ENCODE data around the gene UGT1A1. TPM values are rescaled to one million over a fixed set of nuclear protein-coding genes. Genes with fewer than 3 reads are reported as not detected.

Gene UGT1A1
- total RNA-seq, 1 donor from 2014 or later: 0.77 TPM

- no peak overlapping the region for H3K27ac Mint-ChIP-seq
- H3K27me3 Mint-ChIP-seq: peaks cover 8% of the 10 kb centered on the region
- H3K4me1 Mint-ChIP-seq (ENCODE audit: unreplicated experiment): no peaks in the 10 kb centered on the region
- TF ChIP-seq CTCF (conservative IDR thresholded peaks at IDR 0.05): no peak
- H3K36me3 Mint-ChIP-seq: no peaks in the 10 kb centered on the region
- no peak for DNase-seq (ENCODE audit: extremely low spot score, unreplicated experiment)
- H3K9me3 Mint-ChIP-seq: no peaks in the 10 kb centered on the region
- H3K4me3 Mint-ChIP-seq: no peak overlapping the region
These were observed 34.1 kb downstream of the UGT1A1 start for GRCh38 chr2:233794128-233794658.

GRCh38 chr2:233795735-233796171, 35.7 kb downstream of the UGT1A1 start:
- peak; percentile 55 for DNase-seq (ENCODE audit: extremely low spot score, unreplicated experiment)

GRCh38 chr2:233796254-233796653, 36.2 kb downstream of the UGT1A1 start:
- Mint-ChIP-seq H3K27ac (no peak overlapping the region), H3K4me3 (no peak overlapping the region), H3K4me1 (ENCODE audit: unreplicated experiment) (no peaks in the 10 kb centered on the region), H3K9me3 (no peaks in the 10 kb centered on the region), H3K36me3 (no peaks in the 10 kb centered on the region), H3K27me3 (peaks cover 2% of the 10 kb centered on the region)
- DNase-seq (ENCODE audit: extremely low spot score, unreplicated experiment): no peak
- no peak for TF ChIP-seq CTCF (conservative IDR thresholded peaks at IDR 0.05)

More at GRCh38 chr2:233795735-233796171, 35.7 kb downstream of the UGT1A1 start:
- H3K27me3 Mint-ChIP-seq: peaks cover 7% of the 10 kb centered on the region
- no peak for TF ChIP-seq CTCF (conservative IDR thresholded peaks at IDR 0.05)
- H3K36me3 Mint-ChIP-seq: no peaks in the 10 kb centered on the region
- no peaks in the 10 kb centered on the region for H3K4me1 Mint-ChIP-seq (ENCODE audit: unreplicated experiment)
- no peaks in the 10 kb centered on the region for H3K9me3 Mint-ChIP-seq
- H3K4me3 Mint-ChIP-seq: no peak overlapping the region
- H3K27ac Mint-ChIP-seq: no peak overlapping the region

GRCh38 chr2:233798335-233799086, 38.4 kb downstream of the UGT1A1 start:
- Mint-ChIP-seq H3K36me3 (no peaks in the 10 kb centered on the region), H3K9me3 (no peaks in the 10 kb centered on the region), H3K4me3 (no peak overlapping the region), H3K27me3 (peaks cover 10% of the 10 kb centered on the region), H3K27ac (no peak overlapping the region), H3K4me1 (ENCODE audit: unreplicated experiment) (no peaks in the 10 kb centered on the region)
- TF ChIP-seq CTCF (conservative IDR thresholded peaks at IDR 0.05): no peak
- DNase-seq (ENCODE audit: extremely low spot score, unreplicated experiment): peak; percentile 54

- H3K4me3 Mint-ChIP-seq: no peak overlapping the region
- no peak for TF ChIP-seq CTCF (conservative IDR thresholded peaks at IDR 0.05)
- peak; percentile 49 for DNase-seq (ENCODE audit: extremely low spot score, unreplicated experiment)
- no peaks in the 10 kb centered on the region for H3K4me1 Mint-ChIP-seq (ENCODE audit: unreplicated experiment)
- H3K27me3 Mint-ChIP-seq: peaks cover 17% of the 10 kb centered on the region
- H3K9me3 Mint-ChIP-seq: no peaks in the 10 kb centered on the region
- no peaks in the 10 kb centered on the region for H3K36me3 Mint-ChIP-seq
- H3K27ac Mint-ChIP-seq: no peak overlapping the region
These were observed 39.1 kb downstream of the UGT1A1 start for GRCh38 chr2:233799087-233799665.
